K562 (cell line): ENCODE results near the gene LRP1-AS.

ENCODE experiments used
- EP300 ChIP-seq: IDR thresholded peaks from 2 replicates; pipeline ENCODE4 v1.6.1; 2012; ENCODE audit warnings: low read length, improper control_type of control experiment
- GABPB1 ChIP-seq: sonication (generic); formaldehyde crosslinking; IDR thresholded peaks from 2 replicates; pipeline ENCODE4 v1.8.0; 2022; ENCODE audit warnings: mild to moderate bottlenecking, missing genetic modification reagents
- U2AF1 ChIP-seq: fragments of 200-400 bp; formaldehyde crosslinking; optimal IDR thresholded peaks from 2 replicates; pipeline ENCODE3; 2017; ENCODE audit warnings: mild to moderate bottlenecking, low read depth, low read length, moderate library complexity
- TF ChIP-seq, protein P1 (sequence below), 3 experiments: IDR thresholded peaks in 2 of 3; conservative IDR thresholded peaks in 1 of 3; 2 replicates each; pipeline ENCODE4 v1.5.1; 2011 to 2012; ENCODE audit warnings: low read length in 3 of 3, mild to moderate bottlenecking in 3 of 3, control low read depth in 2 of 3, improper control_type of control experiment in 1 of 3, inconsistent platforms in 1 of 3, low read depth in 1 of 3, mixed read lengths in 1 of 3, moderate library complexity in 1 of 3; ENCODE audit not compliant: insufficient read depth in 2 of 3

GRCh38 chr12:57098546-57098945, 48.9 kb downstream of the LRP1-AS start:
- TF ChIP-seq, protein P1, sequence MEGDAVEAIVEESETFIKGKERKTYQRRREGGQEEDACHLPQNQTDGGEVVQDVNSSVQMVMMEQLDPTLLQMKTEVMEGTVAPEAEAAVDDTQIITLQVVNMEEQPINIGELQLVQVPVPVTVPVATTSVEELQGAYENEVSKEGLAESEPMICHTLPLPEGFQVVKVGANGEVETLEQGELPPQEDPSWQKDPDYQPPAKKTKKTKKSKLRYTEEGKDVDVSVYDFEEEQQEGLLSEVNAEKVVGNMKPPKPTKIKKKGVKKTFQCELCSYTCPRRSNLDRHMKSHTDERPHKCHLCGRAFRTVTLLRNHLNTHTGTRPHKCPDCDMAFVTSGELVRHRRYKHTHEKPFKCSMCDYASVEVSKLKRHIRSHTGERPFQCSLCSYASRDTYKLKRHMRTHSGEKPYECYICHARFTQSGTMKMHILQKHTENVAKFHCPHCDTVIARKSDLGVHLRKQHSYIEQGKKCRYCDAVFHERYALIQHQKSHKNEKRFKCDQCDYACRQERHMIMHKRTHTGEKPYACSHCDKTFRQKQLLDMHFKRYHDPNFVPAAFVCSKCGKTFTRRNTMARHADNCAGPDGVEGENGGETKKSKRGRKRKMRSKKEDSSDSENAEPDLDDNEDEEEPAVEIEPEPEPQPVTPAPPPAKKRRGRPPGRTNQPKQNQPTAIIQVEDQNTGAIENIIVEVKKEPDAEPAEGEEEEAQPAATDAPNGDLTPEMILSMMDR (IDR thresholded peaks at IDR 0.05 in 2 of 3, conservative IDR thresholded peaks at IDR 0.05 in 1 of 3; ENCODE audit: insufficient read depth in 2 of 3, low read depth in 1 of 3, low read length in 3 of 3): no peak
- no peak for TF ChIP-seq GABPB1 (CRISPR knock-in tag)
- no peak for TF ChIP-seq EP300
- no peak for TF ChIP-seq U2AF1
